Muscle layer of colon (tissue), 2 donors: Measurements from ENCODE around the gene TRAPPC2L.

Experiments used
- H3K27ac ChIP-seq: one replicate; pipeline ENCODE4 v1.7.0; 2013; ENCODE audit warnings: low read depth, mild to moderate bottlenecking, low read length, moderate library complexity
- H3K27me3 ChIP-seq, 2 donors: one replicate each; pipeline ENCODE4 v1.7.0; 2013; ENCODE audit warnings: low read length in 2 of 2, mild to moderate bottlenecking in 2 of 2; ENCODE audit not compliant: insufficient read depth in 2 of 2, control insufficient read depth in 1 of 2
- H3K36me3 ChIP-seq: one replicate; pipeline ENCODE4 v1.7.0; 2013; ENCODE audit warnings: mild to moderate bottlenecking, low read length; ENCODE audit not compliant: insufficient read depth
- H3K4me1 ChIP-seq: one replicate; pipeline ENCODE4 v1.7.0; 2013; ENCODE audit warnings: mild to moderate bottlenecking, low read length; ENCODE audit not compliant: insufficient read depth
- H3K4me3 ChIP-seq, 2 donors: one replicate each; pipeline ENCODE4 v1.7.0; 2013; ENCODE audit warnings: low read length in 2 of 2, low read depth in 1 of 2, mild to moderate bottlenecking in 1 of 2, moderate library complexity in 1 of 2
- H3K9ac ChIP-seq: one replicate; pipeline ENCODE4 v1.7.0; 2013; ENCODE audit warnings: low read length
- H3K9me3 ChIP-seq: one replicate; pipeline ENCODE4 v1.7.0; 2013; ENCODE audit warnings: mild to moderate bottlenecking, low read length
- donor health status: abdominal sarcoma.
- donor health status: Adenocarcinoma of cecum.

Gene TRAPPC2L

GRCh38 chr16:88865742-88866141 lies 8.8 kb downstream of the TRAPPC2L start:
- peaks cover 9% of the 10 kb centered on the region for H3K36me3 ChIP-seq
- H3K4me3 ChIP-seq = no peak overlapping the region
- H3K9ac ChIP-seq = no peak overlapping the region
- H3K27ac ChIP-seq = no peak overlapping the region
- H3K9me3 ChIP-seq = no peaks in the 10 kb centered on the region
- H3K4me1 ChIP-seq = no peaks in the 10 kb centered on the region
- peaks cover 0 to 15% of the 10 kb centered on the region in 2 donors for H3K27me3 ChIP-seq

GRCh38 chr16:88866151-88866920 lies 9.4 kb downstream of the TRAPPC2L start, which contains the start of gene PABPN1L:
TSS of gene PABPN1L (minus strand) at chr16:88866660. CDS start at chr16:88866606, 54 bp downstream.
- H3K36me3 ChIP-seq = peaks cover 8% of the 10 kb centered on the region
- peaks cover 0 to 16% of the 10 kb centered on the region in 2 donors for H3K27me3 ChIP-seq
- H3K4me3 ChIP-seq = no peak within 1 kb of the TSS
- H3K9me3 ChIP-seq = no peaks in the 10 kb centered on the region
- no peaks in the 10 kb centered on the region for H3K4me1 ChIP-seq
- H3K9ac ChIP-seq = no peak within 1 kb of the TSS
- H3K27ac ChIP-seq = no peak within 1 kb of the TSS

GRCh38 chr16:88867581-88868246 lies 10.8 kb downstream of the TRAPPC2L start:
- Histone ChIP-seq H3K27ac (no peak overlapping the region), H3K4me3 (no peak overlapping the region), H3K9ac (no peak overlapping the region), H3K4me1 (no peaks in the 10 kb centered on the region), H3K9me3 (no peaks in the 10 kb centered on the region), H3K36me3 (peaks cover under 1% of the 10 kb centered on the region), H3K27me3 (peaks cover 0 to 23% of the 10 kb centered on the region in 2 donors)

DNA sequence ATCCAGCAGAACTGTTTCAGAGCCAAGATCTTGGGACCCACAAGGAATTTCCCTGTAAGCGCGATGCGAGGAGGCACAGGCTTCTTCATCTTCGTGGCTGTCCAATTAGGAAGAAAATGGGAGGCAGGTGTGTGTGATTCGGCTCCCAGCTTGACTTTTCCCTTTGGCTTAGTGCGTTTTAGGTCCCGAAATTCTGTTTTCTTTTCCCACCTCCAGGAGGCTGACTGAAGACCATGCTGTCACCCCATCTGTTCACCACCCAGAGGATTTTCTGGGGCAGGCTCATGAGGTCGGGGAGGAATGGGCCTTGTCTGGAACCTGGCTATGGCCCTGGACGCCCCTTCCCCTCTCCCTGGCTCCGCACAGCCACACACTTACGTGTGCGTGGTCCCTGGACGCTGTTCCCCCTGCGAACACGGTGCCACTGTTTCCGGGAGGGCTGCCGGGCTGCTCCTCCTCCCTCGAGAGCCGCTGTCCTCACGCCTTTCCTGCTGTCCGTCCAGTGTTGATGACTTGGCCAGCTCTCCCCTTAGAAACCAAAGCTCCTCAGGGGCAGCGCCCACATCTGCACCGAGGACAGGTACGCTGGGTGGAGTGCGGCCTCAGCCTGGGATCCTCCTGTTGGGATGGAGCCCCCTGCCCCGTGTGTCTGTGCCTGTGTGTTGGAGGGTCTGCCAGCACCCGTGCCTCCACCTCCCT lies 12.2 kb downstream of the TRAPPC2L start:
- H3K36me3 ChIP-seq = no peaks in the 10 kb centered on the region
- no peak overlapping the region for H3K9ac ChIP-seq
- H3K27ac ChIP-seq = no peak overlapping the region
- no peaks in the 10 kb centered on the region for H3K4me1 ChIP-seq
- H3K4me3 ChIP-seq = no peak overlapping the region
- H3K9me3 ChIP-seq = no peaks in the 10 kb centered on the region
- H3K27me3 ChIP-seq = peaks cover 0 to 23% of the 10 kb centered on the region in 2 donors

GRCh38 chr16:88869673-88869980 lies 12.7 kb downstream of the TRAPPC2L start:
- Histone ChIP-seq H3K27ac (no peak overlapping the region), H3K9ac (no peak overlapping the region), H3K4me3 (no peak overlapping the region), H3K9me3 (no peaks in the 10 kb centered on the region), H3K27me3 (peaks cover 0 to 23% of the 10 kb centered on the region in 2 donors), H3K36me3 (no peaks in the 10 kb centered on the region), H3K4me1 (no peaks in the 10 kb centered on the region)

DNA sequence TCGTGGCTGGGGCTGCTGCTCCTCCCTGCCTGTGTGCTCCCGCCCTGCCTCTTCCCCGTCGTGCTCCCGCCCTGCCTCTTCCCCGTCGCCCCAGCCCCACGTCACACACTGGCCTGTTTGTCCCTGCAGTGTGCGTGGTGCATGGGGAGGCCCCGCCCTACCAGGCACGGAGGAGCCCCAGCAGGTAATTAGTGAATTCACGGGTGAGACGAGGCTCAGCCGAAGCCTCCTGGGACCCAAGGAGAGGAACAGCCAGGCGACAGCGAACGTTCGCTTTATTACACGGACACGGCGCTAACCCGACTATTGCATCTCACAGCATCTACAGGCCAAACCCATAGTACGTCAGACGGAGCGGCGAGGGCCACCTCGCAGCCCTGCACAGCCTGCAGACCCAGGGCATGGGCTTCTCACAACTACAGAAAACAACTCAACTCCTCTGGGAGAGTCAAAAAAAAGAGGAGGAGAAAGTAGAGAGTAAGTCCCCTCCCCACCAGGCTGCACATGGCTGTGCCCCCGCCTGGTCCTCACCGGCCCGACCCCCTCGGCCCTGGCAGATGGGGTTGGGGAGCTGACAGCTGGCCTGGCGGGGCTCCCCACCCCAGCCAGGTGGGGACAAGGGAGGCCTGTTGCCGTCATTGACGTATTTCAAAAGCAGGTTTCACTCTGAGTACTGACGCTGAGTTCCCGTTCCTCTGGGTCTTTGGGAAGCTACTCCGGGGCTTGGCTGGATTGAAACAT lies 13.9 kb downstream of the TRAPPC2L start:
- no peaks in the 10 kb centered on the region for H3K4me1 ChIP-seq
- peaks cover 0 to 22% of the 10 kb centered on the region in 2 donors for H3K27me3 ChIP-seq
- no peak overlapping the region for H3K4me3 ChIP-seq
- H3K27ac ChIP-seq = no peak overlapping the region
- no peaks in the 10 kb centered on the region for H3K36me3 ChIP-seq
- no peaks in the 10 kb centered on the region for H3K9me3 ChIP-seq
- no peak overlapping the region for H3K9ac ChIP-seq

DNA sequence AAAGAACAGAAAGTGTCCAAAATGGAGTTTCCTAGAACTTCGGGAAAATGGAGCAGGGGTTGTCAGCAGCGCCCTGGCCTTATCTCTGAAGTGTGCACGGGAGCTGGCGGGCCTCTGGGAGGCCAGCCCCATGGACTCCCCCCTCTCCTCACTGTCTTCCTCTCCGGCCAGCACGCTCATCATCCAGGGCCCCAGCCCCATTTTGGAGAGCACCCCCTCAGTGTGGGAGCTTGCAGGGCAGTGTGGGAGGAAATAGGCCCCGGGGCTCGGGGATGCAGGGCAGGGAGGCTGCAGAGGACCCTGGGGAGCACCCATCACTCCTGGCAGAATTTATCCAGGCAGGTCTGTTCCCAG lies 14.4 kb downstream of the TRAPPC2L start:
- H3K36me3 ChIP-seq = no peaks in the 10 kb centered on the region
- no peaks in the 10 kb centered on the region for H3K4me1 ChIP-seq
- H3K9ac ChIP-seq = no peak overlapping the region
- H3K4me3 ChIP-seq = no peak overlapping the region
- peaks cover 0 to 16% of the 10 kb centered on the region in 2 donors for H3K27me3 ChIP-seq
- H3K27ac ChIP-seq = no peak overlapping the region
- no peaks in the 10 kb centered on the region for H3K9me3 ChIP-seq

GRCh38 chr16:88871730-88872416 lies 14.9 kb downstream of the TRAPPC2L start:
- no peaks in the 10 kb centered on the region for H3K9me3 ChIP-seq
- no peaks in the 10 kb centered on the region for H3K4me1 ChIP-seq
- no peak overlapping the region for H3K27ac ChIP-seq
- H3K27me3 ChIP-seq = peaks cover 0 to 14% of the 10 kb centered on the region in 2 donors
- H3K9ac ChIP-seq = no peak overlapping the region
- H3K36me3 ChIP-seq = no peaks in the 10 kb centered on the region
- H3K4me3 ChIP-seq = no peak overlapping the region

DNA sequence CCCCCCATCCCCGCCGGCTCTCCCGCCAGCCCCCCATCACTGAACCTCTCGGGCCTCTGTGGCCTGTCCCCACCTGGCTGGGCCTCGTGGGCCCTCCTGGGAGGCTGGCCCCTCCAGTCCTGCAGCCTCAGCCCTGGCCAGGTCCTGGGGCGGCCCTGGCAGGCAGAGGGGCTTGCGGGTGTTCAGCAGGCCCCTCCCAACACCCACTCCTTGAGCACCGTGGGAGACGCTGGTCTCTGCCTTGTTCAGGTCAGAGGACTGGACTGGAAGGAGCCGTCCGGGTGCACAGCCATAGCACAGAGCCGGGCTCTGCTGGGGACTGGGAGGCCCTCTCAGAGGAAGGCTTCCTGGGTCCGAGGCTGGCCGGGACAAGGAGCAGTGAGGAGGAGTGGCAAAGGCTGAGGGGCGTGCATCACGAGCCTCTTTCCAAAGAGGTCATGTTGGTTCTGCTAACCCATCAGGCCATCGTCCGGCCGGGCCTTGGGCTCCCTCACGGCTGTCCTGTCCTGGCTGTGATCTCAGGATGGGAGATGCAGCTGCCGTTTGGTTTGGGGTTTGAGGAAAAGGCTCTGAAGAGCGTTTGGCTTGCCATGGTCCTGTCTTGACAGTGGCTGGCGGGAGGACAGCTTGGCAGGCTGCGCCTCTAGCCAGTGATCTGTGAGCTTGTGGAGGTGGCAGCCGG lies 15.9 kb downstream of the TRAPPC2L start:
- Histone ChIP-seq H3K27ac (no peak overlapping the region), H3K9ac (no peak overlapping the region), H3K4me3 (no peak overlapping the region), H3K27me3 (peaks cover 0 to 14% of the 10 kb centered on the region in 2 donors), H3K9me3 (no peaks in the 10 kb centered on the region), H3K4me1 (no peaks in the 10 kb centered on the region), H3K36me3 (no peaks in the 10 kb centered on the region)

DNA sequence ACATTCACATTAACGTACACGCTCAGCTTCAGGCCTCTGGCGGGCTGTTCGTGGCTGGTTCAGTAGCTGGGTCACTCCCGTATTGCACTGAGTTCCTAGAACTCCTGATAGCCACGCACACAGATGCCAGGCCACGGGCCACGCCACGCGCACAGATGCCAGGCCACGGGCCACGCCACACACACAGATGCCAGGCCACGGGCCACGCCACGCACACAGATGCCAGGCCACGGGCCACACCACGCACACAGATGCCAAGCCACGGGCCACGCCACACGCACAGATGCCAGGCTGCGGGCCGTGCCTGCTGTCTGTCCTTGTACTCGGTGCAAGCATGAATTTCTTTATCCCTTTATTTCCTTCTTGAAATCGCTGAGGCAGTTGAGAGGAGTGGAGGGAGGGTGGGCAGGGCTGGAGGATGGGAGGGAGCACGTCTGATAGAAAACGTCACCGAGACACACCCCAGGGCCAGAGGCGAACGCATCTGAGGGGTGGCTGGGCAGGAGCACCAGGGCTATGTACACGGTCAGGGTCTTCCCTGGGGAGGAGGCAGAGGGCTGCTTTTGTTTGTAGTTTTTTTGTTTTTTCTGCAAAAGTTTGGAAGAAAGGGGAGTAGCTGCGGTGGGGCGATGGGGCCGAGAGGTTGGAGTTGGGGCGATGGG lies 18.1 kb downstream of the TRAPPC2L start:
- Histone ChIP-seq H3K9ac (no peak overlapping the region), H3K36me3 (no peaks in the 10 kb centered on the region), H3K27ac (no peak overlapping the region)

More for the DNA sequence above, 18.1 kb downstream of the TRAPPC2L start:
- Histone ChIP-seq H3K4me3 (no peak overlapping the region), H3K4me1 (no peaks in the 10 kb centered on the region), H3K9me3 (no peaks in the 10 kb centered on the region), H3K27me3 (peaks cover 0 to 16% of the 10 kb centered on the region in 2 donors)
